Measurements from ENCODE around the gene CIRBP. TPM values are rescaled to one million over a fixed set of nuclear protein-coding genes. Genes with fewer than 3 reads are reported as not detected.
A peak's percentile ranks its signal among the peaks of the same experiment; 100 is the strongest.

CIRBP gene
- total and polyA plus RNA-seq, 2 of the 13 experiments (the other 11 are each of a cell fraction or from before 2014, with no cell fraction given): 133 to 140 TPM

GRCh38 chr19:1256646-1257474 is 12.3 kb upstream of the CIRBP start (continued):
- TF ChIP-seq ZNF512B (CRISPR knock-in tag; IDR thresholded peaks at IDR 0.05; ENCODE audit: borderline replicate concordance) (no peak), ZNF292 (CRISPR knock-in tag; IDR thresholded peaks at IDR 0.05; ENCODE audit: borderline replicate concordance, low read depth) (no peak), ASH2L (IDR thresholded peaks at IDR 0.05; ENCODE audit: insufficient read length, low read depth, low read length) (no peak), RERE (CRISPR knock-in tag; IDR thresholded peaks at IDR 0.05; ENCODE audit: low read depth) (no peak), E2F2 (CRISPR knock-in tag; IDR thresholded peaks at IDR 0.05; ENCODE audit: borderline replicate concordance) (no peak), ZBTB33 (CRISPR knock-in tag; IDR thresholded peaks at IDR 0.05) (peak; percentile 70), ATF5 (CRISPR knock-in tag; IDR thresholded peaks at IDR 0.05; ENCODE audit: low read depth) (no peak), POLR2AphosphoS5 (IDR thresholded peaks at IDR 0.05; ENCODE audit: low read depth, low read length) (peak; percentile 26; the same call in 1 of the 2 replicates), ELF1 (CRISPR knock-in tag; IDR thresholded peaks at IDR 0.05) (no peak), RBM39 (IDR thresholded peaks at IDR 0.05; ENCODE audit: low read depth, low read length, poor library complexity, severe bottlenecking) (peak; percentile 85), ZBTB38 (CRISPR knock-in tag; IDR thresholded peaks at IDR 0.05) (peak; percentile 89), TFAP4 (IDR thresholded peaks at IDR 0.05; ENCODE audit: borderline replicate concordance, low read depth) (no peak), ZNF343 (CRISPR knock-in tag; IDR thresholded peaks at IDR 0.05) (no peak), RBFOX2 (IDR thresholded peaks at IDR 0.05; ENCODE audit: low read depth, low read length) (peak; percentile 96)

Data from HepG2 (cell line).